ENCODE measurements around the gene CORO2B.

DNA sequence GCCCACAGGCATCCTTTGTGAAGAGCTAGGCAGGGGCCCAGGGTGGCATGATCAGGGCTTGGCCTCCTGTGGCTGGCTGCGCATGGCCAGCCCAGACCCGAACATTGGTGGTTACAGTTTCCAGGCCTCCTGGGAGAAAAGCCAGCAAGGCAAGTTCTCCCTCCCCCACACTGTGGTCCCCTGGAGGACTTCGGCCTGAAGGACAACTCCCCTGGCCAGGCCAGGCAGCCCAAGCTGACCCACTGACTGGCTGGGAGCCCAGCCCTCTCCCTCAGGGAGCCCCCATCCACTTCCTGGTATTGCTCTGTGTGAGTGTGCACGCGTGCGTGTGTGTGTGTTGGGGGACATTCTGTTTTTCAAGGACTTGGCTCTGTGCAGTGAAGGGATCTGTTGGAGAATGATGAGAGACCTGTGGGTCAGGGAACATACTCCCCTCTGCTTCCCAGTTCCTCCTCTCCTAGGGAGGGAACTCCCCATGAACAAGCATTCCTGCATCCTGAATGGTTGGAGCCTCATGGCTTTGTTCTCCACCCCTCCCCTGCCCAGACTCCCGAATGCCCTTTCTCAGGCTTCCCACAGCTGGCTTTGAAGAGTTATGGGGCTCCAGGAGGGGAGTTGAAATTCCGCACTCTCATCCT, 29.5 kb downstream of the CORO2B start:
- TF ChIP-seq EP300 (IDR thresholded peaks at IDR 0.05), result peak in 2 of 4 donors; percentile 66 to 72
- TF ChIP-seq, protein P1, sequence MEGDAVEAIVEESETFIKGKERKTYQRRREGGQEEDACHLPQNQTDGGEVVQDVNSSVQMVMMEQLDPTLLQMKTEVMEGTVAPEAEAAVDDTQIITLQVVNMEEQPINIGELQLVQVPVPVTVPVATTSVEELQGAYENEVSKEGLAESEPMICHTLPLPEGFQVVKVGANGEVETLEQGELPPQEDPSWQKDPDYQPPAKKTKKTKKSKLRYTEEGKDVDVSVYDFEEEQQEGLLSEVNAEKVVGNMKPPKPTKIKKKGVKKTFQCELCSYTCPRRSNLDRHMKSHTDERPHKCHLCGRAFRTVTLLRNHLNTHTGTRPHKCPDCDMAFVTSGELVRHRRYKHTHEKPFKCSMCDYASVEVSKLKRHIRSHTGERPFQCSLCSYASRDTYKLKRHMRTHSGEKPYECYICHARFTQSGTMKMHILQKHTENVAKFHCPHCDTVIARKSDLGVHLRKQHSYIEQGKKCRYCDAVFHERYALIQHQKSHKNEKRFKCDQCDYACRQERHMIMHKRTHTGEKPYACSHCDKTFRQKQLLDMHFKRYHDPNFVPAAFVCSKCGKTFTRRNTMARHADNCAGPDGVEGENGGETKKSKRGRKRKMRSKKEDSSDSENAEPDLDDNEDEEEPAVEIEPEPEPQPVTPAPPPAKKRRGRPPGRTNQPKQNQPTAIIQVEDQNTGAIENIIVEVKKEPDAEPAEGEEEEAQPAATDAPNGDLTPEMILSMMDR (IDR thresholded peaks at IDR 0.05), result no peak
- TF ChIP-seq POLR2A (IDR thresholded peaks at IDR 0.05), result no peak
- TF ChIP-seq POLR2AphosphoS5 (IDR thresholded peaks at IDR 0.05), result peak in 1 of 2 donors; percentile 53
